GM19328 (cell line): ENCODE measurements around the gene STX7.

ENCODE experiments used
- ATAC-seq: cut with Tn5 transposase; IDR thresholded peaks from one replicate; pipeline ENCODE4 v1.9.1; 2021; ENCODE audit warnings: mild to moderate bottlenecking, moderate library complexity; ENCODE audit not compliant: unreplicated experiment

The STX7 gene

GRCh38 chr6:132478266-132478665 is 34.6 kb downstream of the STX7 start:
- no peak for ATAC-seq

- no peak for ATAC-seq
These were observed 36.2 kb downstream of the STX7 start for GRCh38 chr6:132476688-132477087.

GRCh38 chr6:132475925-132476324 is 37.0 kb downstream of the STX7 start:
- no peak for ATAC-seq

- ATAC-seq = no peak
These were observed 41.1 kb downstream of the STX7 start for GRCh38 chr6:132471787-132472186.

GRCh38 chr6:132466952-132467351 is 46.0 kb downstream of the STX7 start:
- no peak for ATAC-seq

- ATAC-seq = peak; percentile 69
These were observed 47.1 kb downstream of the STX7 start for GRCh38 chr6:132465530-132466485.

GRCh38 chr6:132464538-132465256 is 48.2 kb downstream of the STX7 start:
- ATAC-seq = no peak

GRCh38 chr6:132461958-132462357 is 51.0 kb downstream of the STX7 start:
- ATAC-seq = no peak

GRCh38 chr6:132459605-132459952 is 53.3 kb downstream of the STX7 start:
- ATAC-seq = no peak

- no peak for ATAC-seq
These were observed 53.9 kb downstream of the STX7 start for GRCh38 chr6:132458887-132459604.

GRCh38 chr6:132456700-132457143 is 56.2 kb downstream of the STX7 start:
- ATAC-seq = peak; percentile 91

- ATAC-seq = no peak
These were observed 66.1 kb downstream of the STX7 start for GRCh38 chr6:132446855-132447241.

GRCh38 chr6:132446141-132446854 is 66.6 kb downstream of the STX7 start:
- no peak for ATAC-seq

GRCh38 chr6:132445201-132445951 is 67.5 kb downstream of the STX7 start:
- no peak for ATAC-seq

GRCh38 chr6:132443206-132443605 is 69.7 kb downstream of the STX7 start:
- no peak for ATAC-seq

- ATAC-seq = no peak
These were observed 82.8 kb downstream of the STX7 start for GRCh38 chr6:132430110-132430509.

- no peak for ATAC-seq
These were observed 87.7 kb downstream of the STX7 start for GRCh38 chr6:132425176-132425575.

- ATAC-seq = no peak
These were observed 89.1 kb downstream of the STX7 start for GRCh38 chr6:132423839-132424238.

- ATAC-seq = no peak
These were observed 94.5 kb downstream of the STX7 start for GRCh38 chr6:132418235-132418965.
